Esophagus muscularis mucosa (tissue), 4 donors: Measurements from ENCODE around the gene MID1. TPM values are rescaled to one million over a fixed set of nuclear protein-coding genes. Genes with fewer than 3 reads are reported as not detected.
A peak's percentile ranks its signal among the peaks of the same experiment; 100 is the strongest.

Experiments
- DNase-seq: peaks from one replicate; pipeline ENCODE4 v3.0.0-alpha.2; 2017; ENCODE audit errors: extremely low spot score
- H3K27ac ChIP-seq, 4 donors: fragments of 200-600 bp; sonication (generic); replicated peaks in 1 of 4; 1 replicate in 3 of 4; 2 replicates in 1 of 4; pipeline ENCODE4 v1.5.1; 2016 to 2019; ENCODE audit warnings: mild to moderate bottlenecking in 1 of 4
- H3K27me3 ChIP-seq, 4 donors: fragments of 200-600 bp; sonication (generic); one replicate each; pipeline versions ENCODE4 v1.5.1 to v1.6.0; 2016 to 2019
- H3K36me3 ChIP-seq, 4 donors: fragments of 200-600 bp; sonication (generic); one replicate each; pipeline ENCODE4 v1.5.1; 2016 to 2019
- H3K4me1 ChIP-seq, 4 donors: fragments of 200-600 bp; sonication (generic); one replicate each; pipeline ENCODE4 v1.5.1; 2016 to 2019
- H3K4me3 ChIP-seq, 4 donors: fragments of 200-600 bp; sonication (generic); 1 replicate in 2 of 4; 2 replicates in 2 of 4; pipeline ENCODE4 v1.5.1; 2016 to 2019; ENCODE audit warnings: mild to moderate bottlenecking in 4 of 4, moderate library complexity in 1 of 4
- H3K9me3 ChIP-seq, 4 donors: fragments of 200-600 bp; sonication (generic); 1 replicate in 3 of 4; 2 replicates in 1 of 4; pipeline ENCODE4 v1.5.1; 2016 to 2019
- CTCF ChIP-seq, 3 experiments: fragments of 200-600 bp in 2 of 3; fragments of 450-650 bp in 1 of 3; sonication (generic) in 2 of 3; IDR thresholded peaks; one replicate each; pipeline ENCODE4 v1.5.1; 2017 to 2019; ENCODE audit warnings: antibody characterized with exemption in 3 of 3, mild to moderate bottlenecking in 2 of 3, moderate library complexity in 1 of 3
- EP300 ChIP-seq: sonication (generic); formaldehyde crosslinking; IDR thresholded peaks from one replicate; pipeline ENCODE4 v1.6.1; 2017; ENCODE audit warnings: antibody characterized with exemption
- POLR2A ChIP-seq: fragments of 450-650 bp; IDR thresholded peaks from one replicate; pipeline ENCODE4 v1.6.1; 2017; ENCODE audit warnings: antibody characterized with exemption, moderate library complexity, mild to moderate bottlenecking, low read depth
- POLR2AphosphoS5 ChIP-seq, 2 donors: sonication (generic); formaldehyde crosslinking; IDR thresholded peaks; one replicate each; pipeline ENCODE4 v1.6.1; 2017; ENCODE audit warnings: antibody characterized with exemption in 2 of 2
- WGBS: methylation state at CpG from one replicate; pipeline ENCODE4 v1.1.5; 2018; 5-methylcytosine and 5-hydroxymethylcytosine counted together
- intact Hi-C: fragments of 100-400 bp; cut with DNase I; formaldehyde crosslinking; loops from one replicate; pipeline ENCODE4 v1.15.1; 2023
- total RNA-seq, 4 donors: library from RNA; depleted of rRNA; stranded (reverse); fragments of >200 nt; gene quantifications; one replicate each; pipeline versions ENCODE4 v1.1.0 to v1.2.1, GENCODE V29; 2016

MID1 gene
- total RNA-seq, 4 donors from 2014 or later: 11.2 to 22.0 (median 16.2) TPM

GRCh38 chrX:10617186-10617998 is 3.0 kb downstream of the MID1 start:
- Histone ChIP-seq H3K27ac (peak overlapping the region in 1 of 4 donors; percentile 14), H3K9me3 (no peaks in the 10 kb centered on the region), H3K4me3 (peak overlapping the region in 3 of 4 donors; percentile 60 to 73 (median 63)), H3K4me1 (peaks cover 0 to 29% (median 18%) of the 10 kb centered on the region in 4 donors), H3K27me3 (no peaks in the 10 kb centered on the region), H3K36me3 (no peaks in the 10 kb centered on the region)
- no peak for TF ChIP-seq POLR2AphosphoS5 (IDR thresholded peaks at IDR 0.05)
- TF ChIP-seq CTCF (IDR thresholded peaks at IDR 0.05): no peak
- TF ChIP-seq EP300: no peak
- no peak for TF ChIP-seq POLR2A
- 60% methylated on average over 10 of the region's 10 CpGs for WGBS
- DNase-seq: no peak
- intact Hi-C loops: loop anchor here (5.0 kb wide), 1 partner anchor 485 kb away; no protein-coding TSS in a partner anchor

GRCh38 chrX:10615931-10616774 is 4.2 kb downstream of the MID1 start:
- intact Hi-C loops: loop anchor here (5.0 kb wide), 1 partner anchor 486 kb away; no protein-coding TSS in a partner anchor
- no peaks in the 10 kb centered on the region for H3K36me3 ChIP-seq
- H3K27ac ChIP-seq: no peak overlapping the region
- H3K9me3 ChIP-seq: no peaks in the 10 kb centered on the region
- no peak for DNase-seq
- H3K4me3 ChIP-seq: no peak overlapping the region
- H3K27me3 ChIP-seq: no peaks in the 10 kb centered on the region
- peak; percentile 65 to 69 (median 69) for TF ChIP-seq CTCF (IDR thresholded peaks at IDR 0.05)
- no peak for TF ChIP-seq POLR2A
- no peak for TF ChIP-seq POLR2AphosphoS5 (IDR thresholded peaks at IDR 0.05)
- no peak for TF ChIP-seq EP300
- WGBS: 35% methylated on average over 14 of the region's 14 CpGs
- H3K4me1 ChIP-seq: peaks cover 0 to 40% (median 25%) of the 10 kb centered on the region in 4 donors

GRCh38 chrX:10612215-10612614 is 8.2 kb downstream of the MID1 start:
- no peaks in the 10 kb centered on the region for H3K9me3 ChIP-seq

More at GRCh38 chrX:10612215-10612614, 8.2 kb downstream of the MID1 start:
- Histone ChIP-seq H3K27ac (peak overlapping the region in 3 of 4 donors; percentile 22 to 41 (median 32)), H3K4me1 (peaks cover 0 to 30% (median 13%) of the 10 kb centered on the region in 4 donors), H3K27me3 (no peaks in the 10 kb centered on the region), H3K4me3 (no peak overlapping the region), H3K36me3 (no peaks in the 10 kb centered on the region)
- TF ChIP-seq EP300: no peak
- TF ChIP-seq CTCF (IDR thresholded peaks at IDR 0.05): no peak
- TF ChIP-seq POLR2AphosphoS5 (IDR thresholded peaks at IDR 0.05): no peak
- no peak for TF ChIP-seq POLR2A
- no peak for DNase-seq
- intact Hi-C loops: no loop called here
- 52% methylated on average over 4 of the region's 4 CpGs for WGBS
